ENCODE data around the gene FAM120A. TPM values are rescaled to one million over a fixed set of nuclear protein-coding genes. Genes with fewer than 3 reads are reported as not detected.
"Not testable (repeated sequence)": the region's sequence is repeated elsewhere in the genome, so short reads cannot be mapped to it uniquely, and the experiment has no call there.

Gene FAM120A
- total and polyA plus RNA-seq, 11 donors, result 37.9 to 123 (median 113) TPM

GRCh38 chr9:93437996-93438395 lies 13.5 kb upstream of the FAM120A start:
- intact Hi-C loops (cut with DNase I), result loop anchor here in 1 of 10 donors (10.0 kb wide), 1 partner anchor 113 kb away; no protein-coding TSS in a partner anchor
- Histone ChIP-seq H3K9me3 (no peaks in the 10 kb centered on the region), H3K27ac (no peak overlapping the region), H3K4me1 (no peaks in the 10 kb centered on the region), H3K36me3 (peaks cover 0 to 3% (median 0%) of the 10 kb centered on the region in 9 donors), H3K27me3 (no peaks in the 10 kb centered on the region), H3K4me3 (no peak overlapping the region)
- no peak for DNase-seq
- 87 to 90% (median 87%) methylated on average over 2 of the region's 2 CpGs for WGBS, 4 donors
- no peak for ATAC-seq
- TF ChIP-seq POLR2A (IDR thresholded peaks at IDR 0.05), result no peak
- TF ChIP-seq, protein P1, sequence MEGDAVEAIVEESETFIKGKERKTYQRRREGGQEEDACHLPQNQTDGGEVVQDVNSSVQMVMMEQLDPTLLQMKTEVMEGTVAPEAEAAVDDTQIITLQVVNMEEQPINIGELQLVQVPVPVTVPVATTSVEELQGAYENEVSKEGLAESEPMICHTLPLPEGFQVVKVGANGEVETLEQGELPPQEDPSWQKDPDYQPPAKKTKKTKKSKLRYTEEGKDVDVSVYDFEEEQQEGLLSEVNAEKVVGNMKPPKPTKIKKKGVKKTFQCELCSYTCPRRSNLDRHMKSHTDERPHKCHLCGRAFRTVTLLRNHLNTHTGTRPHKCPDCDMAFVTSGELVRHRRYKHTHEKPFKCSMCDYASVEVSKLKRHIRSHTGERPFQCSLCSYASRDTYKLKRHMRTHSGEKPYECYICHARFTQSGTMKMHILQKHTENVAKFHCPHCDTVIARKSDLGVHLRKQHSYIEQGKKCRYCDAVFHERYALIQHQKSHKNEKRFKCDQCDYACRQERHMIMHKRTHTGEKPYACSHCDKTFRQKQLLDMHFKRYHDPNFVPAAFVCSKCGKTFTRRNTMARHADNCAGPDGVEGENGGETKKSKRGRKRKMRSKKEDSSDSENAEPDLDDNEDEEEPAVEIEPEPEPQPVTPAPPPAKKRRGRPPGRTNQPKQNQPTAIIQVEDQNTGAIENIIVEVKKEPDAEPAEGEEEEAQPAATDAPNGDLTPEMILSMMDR (IDR thresholded peaks at IDR 0.05), result no peak

- intact Hi-C loops (cut with DNase I), result loop anchor here in 1 of 10 donors (10.0 kb wide), 1 partner anchor 114 kb away; no protein-coding TSS in a partner anchor
- not testable (repeated sequence) for H3K27me3 ChIP-seq, H3K4me3 ChIP-seq, H3K9me3 ChIP-seq, H3K4me1 ChIP-seq, H3K27ac ChIP-seq, DNase-seq, ATAC-seq, H3K36me3 ChIP-seq
- WGBS, 4 donors, result 94 to 99% (median 97%) methylated on average over 6 of the region's 6 CpGs
These were observed 12.2 kb upstream of the FAM120A start for GRCh38 chr9:93439301-93439700.

- Histone ChIP-seq H3K4me3 (no peak overlapping the region), H3K4me1 (no peaks in the 10 kb centered on the region), H3K9me3 (no peaks in the 10 kb centered on the region), H3K27me3 (no peaks in the 10 kb centered on the region), H3K36me3 (peaks cover 0 to 16% (median 2%) of the 10 kb centered on the region in 9 donors), H3K27ac (no peak overlapping the region)
- DNase-seq (no peak), ATAC-seq (no peak)
- TF ChIP-seq POLR2A (IDR thresholded peaks at IDR 0.05), result no peak
- TF ChIP-seq, protein P1 (IDR thresholded peaks at IDR 0.05), result no peak
- intact Hi-C loops (cut with DNase I), result loop anchor here in 2 of 10 donors (10.0 kb wide), 3 partner anchors 134 to 336 kb away; partner anchors contain the start of gene PHF2 (in 1 of the 2)
- WGBS, 4 donors, result 94 to 96% (median 95%) methylated on average over 8 of the region's 8 CpGs
These were observed 10.4 kb upstream of the FAM120A start for GRCh38 chr9:93440896-93441580.

DNA sequence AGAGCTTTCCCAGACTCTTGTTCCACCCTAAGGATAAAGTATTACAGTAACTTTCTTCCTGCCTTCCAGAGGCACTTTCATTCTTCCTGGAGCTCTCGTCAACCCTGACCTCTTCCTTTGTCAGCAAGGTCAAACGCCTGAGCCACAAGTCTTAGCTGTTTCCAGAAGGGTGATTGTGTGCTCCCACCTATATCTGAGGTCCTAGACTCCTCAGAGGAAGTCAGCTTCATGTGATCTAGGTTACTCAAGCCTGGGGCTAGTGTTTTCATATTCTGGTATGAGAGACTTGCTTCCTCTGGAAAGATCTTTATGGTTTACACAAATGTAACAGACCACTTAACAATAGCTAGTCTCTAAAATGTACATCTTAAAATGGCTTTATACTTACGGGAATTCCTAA lies 5.4 kb upstream of the FAM120A start:
- 63 to 71% (median 68%) methylated on average over 3 of the region's 3 CpGs for whole genome bisulfite sequencing, 4 donors
- intact Hi-C loops (cut with DNase I), result loop anchor here in 2 of 10 donors (10.0 kb wide), 3 partner anchors 129 to 341 kb away; partner anchors contain the start of gene PHF2 (in 1 of the 2)
- TF ChIP-seq, protein P1 (IDR thresholded peaks at IDR 0.05), result no peak
- no peak for TF ChIP-seq POLR2A (IDR thresholded peaks at IDR 0.05)
- peaks cover 0 to 20% (median 15%) of the 10 kb centered on the region in 12 donors for H3K4me1 ChIP-seq
- no peak overlapping the region for H3K27ac ChIP-seq
- H3K4me3 ChIP-seq, result no peak overlapping the region
- H3K27me3 ChIP-seq, result no peaks in the 10 kb centered on the region
- H3K9me3 ChIP-seq, result no peaks in the 10 kb centered on the region
- ATAC-seq (no peak), DNase-seq (no peak)
- peaks cover 0 to 52% (median 43%) of the 10 kb centered on the region in 9 donors for H3K36me3 ChIP-seq
